RPMI8226 (cell line): ENCODE measurements around the gene ACAD10.
A peak's percentile ranks its signal among the peaks of the same experiment; 100 is the strongest.
"Not testable (repeated sequence)": the region's sequence is repeated elsewhere in the genome, so short reads cannot be mapped to it uniquely, and the experiment has no call there.

Experiments
- DNase-seq: peaks from one replicate; pipeline ENCODE4 v3.0.0-alpha.2; 2015

ACAD10 gene

DNA sequence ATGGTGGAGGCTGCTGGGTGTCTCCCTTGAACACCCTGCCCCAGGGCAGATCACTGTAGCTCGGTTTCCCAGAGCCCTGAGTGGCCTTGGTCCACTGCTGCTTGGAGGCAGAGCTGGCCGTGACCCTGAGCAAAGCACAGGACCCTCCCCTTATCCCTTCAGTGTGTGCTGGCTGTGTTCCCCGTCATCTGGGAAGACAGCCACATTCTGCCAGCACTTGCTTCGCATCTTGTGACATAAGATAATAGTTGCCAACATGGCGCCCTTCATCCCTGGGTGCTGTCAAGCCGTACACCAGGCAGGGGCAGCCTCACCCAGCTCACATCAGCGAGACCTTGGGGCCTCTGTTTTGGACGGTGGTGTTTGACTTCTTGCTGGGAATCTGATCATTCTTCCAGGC lies 68.8 kb downstream of the ACAD10 start:
- no peak for DNase-seq

DNA sequence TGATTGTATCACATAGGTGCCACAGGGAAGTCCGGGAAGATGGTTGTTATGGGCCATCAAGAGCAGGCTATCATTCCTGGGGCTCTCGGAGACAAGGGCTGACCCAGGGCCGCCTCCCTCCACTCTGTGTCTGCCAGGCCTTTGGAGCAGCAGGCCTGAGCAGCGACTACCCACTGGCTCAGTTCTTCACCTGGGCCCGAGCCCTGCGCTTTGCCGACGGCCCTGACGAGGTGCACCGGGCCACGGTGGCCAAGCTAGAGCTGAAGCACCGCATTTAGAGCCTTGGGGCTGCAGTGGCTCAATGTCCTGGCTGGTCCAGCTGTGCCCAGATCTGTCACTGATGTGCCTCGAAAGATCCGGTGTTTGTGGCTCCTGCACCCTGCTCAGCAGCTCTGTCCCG lies 70.3 kb downstream of the ACAD10 start:
- DNase-seq = no peak

DNA sequence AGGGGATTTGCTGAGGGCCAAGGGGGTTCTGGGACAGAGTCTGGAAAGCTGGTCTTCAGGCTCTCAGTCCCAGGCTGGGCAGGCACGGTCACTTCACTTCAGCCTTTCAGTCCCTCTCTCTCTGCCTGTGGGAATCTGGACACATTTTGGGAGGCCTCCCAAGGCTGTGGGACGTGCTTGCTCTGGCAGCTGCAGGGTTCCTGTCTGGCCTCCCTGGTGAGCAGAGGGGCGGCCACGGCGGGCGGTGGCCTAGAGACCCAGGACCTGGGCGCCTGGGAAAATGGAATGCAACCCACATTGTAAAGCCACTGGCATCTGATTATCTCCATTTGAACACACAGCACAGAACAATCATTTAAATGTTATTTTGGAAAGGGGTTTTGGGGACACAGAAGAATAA lies 70.8 kb downstream of the ACAD10 start:
- DNase-seq = no peak

DNA sequence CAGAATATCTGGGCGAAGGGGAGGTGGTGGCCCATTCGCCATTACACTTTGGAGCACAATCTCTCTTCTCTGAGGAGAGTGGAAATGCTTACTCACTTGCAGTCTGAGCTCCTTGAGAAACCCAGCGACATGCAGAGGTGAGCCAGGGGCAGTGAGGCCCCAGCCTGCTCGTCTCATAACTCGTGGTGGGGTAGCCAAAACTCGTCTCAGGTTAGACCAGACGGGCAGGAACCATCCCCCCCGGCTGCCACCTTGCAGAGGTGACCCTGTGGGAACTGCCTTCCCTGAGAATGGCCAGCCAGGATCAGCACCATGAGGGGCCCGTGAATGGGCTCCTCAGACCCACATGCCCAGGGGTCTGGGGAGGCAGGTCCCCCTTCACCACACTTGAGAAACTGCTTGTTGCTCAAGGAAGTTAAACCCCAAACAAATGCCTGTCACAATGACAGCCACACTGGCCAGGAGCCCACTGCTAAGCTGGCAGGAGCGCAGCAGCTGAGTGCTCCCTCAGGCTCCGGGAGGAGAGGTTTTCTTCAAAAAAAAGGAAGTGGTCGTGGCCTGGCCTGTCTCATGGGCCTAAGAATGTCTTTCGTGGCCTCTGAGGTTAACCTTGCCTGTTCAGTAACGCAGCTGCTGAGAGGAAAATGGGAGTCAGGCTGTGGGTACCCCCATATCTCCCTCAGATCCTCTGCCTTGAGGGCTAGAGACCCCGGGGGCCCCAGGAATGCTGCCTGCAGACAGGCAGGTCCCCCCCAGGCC lies 71.7 kb downstream of the ACAD10 start:
- peak; percentile 88 for DNase-seq

DNA sequence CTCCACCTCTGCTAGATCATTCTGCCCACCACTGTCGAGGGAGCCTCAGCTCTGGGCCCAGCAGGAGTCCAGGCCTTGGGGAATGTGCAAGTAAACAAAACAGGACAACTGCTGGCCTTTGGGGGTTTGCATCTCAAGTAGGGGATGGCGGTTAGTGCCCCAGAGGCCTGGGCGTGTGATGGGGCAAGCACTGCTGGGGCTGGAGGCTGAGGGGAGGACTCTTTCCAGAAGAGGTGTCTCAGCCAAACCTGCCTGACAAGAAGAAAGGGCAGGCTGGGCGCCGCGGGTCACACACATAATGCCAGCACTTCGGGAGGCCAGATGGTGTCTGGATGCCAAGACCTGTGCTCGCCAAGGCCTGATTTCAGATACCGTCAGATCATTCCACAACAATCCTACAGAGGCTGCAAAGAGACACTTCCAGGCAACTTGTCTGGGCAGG lies 72.3 kb downstream of the ACAD10 start:
- peak; percentile 31 for DNase-seq

DNA sequence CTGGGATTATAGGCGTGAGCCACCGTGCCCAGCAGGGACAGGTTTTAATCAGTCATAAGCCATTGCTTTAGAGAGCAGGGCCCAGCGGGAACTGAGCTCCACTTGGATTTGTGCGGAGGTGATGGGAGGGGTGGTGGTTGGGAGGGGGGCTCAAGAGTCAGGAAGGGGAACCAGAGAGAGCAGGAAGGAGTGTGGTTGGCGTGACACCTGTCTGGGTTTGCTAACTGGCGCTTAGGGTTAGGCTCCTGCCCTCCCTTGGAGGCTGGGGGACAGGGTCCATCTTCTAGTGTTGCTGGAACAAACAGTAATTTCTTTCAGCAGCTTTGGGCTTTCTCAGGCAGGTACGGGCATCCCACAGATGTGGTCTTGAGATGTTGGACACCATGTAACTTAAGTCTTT lies 73.4 kb downstream of the ACAD10 start:
- no peak for DNase-seq

DNA sequence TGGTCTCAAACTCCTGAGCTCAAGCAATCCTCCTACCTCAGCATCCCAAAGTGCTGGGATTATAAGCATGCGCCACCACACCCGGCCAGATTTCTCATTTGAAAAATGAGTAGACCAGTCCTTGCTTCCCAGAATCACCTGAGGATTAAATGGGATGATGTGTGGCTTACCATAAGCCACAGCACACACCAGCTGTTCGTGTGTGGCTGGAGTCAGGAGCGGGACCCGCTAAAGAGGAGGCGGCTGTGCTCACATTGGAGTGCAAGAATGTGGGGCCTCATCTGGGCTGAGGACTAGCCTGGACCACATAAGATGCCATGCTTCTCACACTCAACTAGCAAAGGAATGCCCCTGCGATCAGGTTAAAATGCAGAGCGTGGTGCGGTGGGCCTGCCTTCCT lies 74.1 kb downstream of the ACAD10 start:
- DNase-seq = no peak

DNA sequence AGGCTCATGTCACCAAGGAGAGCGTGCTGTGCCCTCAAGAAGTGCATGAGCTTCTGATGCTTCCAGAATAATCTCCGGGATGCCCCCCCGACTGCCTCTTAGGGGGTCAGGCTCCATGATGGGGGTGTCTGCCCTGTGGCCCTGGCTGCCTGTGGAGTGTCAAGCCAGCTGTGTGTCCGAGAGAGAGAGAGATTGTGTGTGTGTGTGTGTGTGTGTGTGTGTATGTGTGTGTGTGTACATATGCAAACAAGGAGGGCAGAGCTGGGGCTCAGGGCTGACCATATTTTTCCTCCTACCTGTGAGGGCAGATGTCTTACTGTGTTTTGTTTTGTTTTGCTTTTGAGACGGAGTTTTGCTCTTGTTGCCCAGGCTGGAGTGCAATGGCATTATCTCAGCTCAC lies 75.2 kb downstream of the ACAD10 start:
- no peak for DNase-seq

DNA sequence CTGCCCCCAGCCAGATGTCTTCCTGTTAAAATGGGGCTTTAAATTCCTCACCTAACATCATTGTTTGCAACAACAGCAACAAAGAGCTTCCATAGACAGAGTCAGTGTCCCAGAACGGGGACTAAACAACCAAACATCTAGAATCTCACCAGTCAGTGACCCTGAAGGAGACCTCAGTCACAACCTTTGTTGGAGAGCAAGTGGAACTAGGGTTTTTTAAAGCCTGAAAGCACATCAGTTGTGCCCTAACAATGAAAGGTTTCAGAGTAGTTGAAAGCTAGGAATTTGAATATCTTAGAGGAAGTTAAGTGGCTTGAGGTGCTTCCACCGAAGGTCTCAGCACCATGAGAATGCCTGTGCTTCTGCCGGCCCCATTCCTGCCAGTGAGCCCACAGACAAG lies 75.9 kb downstream of the ACAD10 start:
- DNase-seq = no peak

DNA sequence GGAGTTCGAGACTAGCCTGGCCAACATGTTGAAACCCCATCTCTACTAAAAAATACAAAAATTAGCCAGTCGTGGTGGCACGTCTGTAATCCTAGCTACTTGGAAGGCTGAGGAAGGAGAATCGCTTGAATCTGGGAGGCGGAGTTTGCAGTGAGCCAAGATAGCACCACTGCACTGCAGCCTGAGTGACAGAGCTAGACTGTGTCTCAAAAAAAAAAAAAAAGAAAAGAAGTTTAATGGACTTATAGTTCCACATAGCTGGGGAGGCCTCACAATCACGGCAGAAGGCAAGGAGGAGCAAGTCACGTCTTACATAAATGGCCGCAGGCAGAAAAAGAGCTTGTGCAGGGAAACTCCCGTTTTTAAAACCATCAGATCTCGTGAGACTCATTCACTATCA lies 77.7 kb downstream of the ACAD10 start:
- not testable (repeated sequence) for DNase-seq

DNA sequence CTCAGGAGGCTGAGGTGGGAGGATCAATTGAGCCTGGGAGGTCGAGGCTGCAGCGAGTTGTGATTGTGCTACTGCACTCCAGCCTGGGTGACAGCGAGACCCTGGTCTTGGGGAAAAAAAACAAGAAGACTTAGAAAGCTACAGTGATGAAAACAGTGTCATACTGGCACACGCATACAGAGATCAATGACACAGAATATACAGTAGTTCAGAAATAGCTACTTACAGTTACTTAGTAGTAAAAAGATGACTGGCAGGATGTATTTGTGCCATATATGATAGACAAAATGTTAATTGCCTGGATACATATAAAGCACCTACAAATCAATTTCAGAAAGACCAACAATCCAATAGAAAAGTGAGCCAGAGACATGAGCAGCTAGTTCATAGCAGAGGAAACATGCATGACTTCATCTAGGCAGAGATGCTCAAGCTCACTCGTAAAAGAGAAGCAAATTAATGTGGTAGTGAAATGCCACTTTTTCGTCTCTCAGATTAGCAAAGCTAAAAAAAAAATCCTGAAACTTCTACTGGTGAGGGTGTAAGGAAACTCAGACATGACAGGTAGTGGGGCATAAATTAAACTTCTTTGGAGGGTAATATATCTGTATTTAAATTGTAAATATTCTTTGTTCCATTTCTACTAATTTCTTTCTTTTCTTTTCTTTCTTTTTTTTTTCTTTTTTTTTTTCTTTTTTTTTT lies 78.4 kb downstream of the ACAD10 start:
- DNase-seq = no peak

DNA sequence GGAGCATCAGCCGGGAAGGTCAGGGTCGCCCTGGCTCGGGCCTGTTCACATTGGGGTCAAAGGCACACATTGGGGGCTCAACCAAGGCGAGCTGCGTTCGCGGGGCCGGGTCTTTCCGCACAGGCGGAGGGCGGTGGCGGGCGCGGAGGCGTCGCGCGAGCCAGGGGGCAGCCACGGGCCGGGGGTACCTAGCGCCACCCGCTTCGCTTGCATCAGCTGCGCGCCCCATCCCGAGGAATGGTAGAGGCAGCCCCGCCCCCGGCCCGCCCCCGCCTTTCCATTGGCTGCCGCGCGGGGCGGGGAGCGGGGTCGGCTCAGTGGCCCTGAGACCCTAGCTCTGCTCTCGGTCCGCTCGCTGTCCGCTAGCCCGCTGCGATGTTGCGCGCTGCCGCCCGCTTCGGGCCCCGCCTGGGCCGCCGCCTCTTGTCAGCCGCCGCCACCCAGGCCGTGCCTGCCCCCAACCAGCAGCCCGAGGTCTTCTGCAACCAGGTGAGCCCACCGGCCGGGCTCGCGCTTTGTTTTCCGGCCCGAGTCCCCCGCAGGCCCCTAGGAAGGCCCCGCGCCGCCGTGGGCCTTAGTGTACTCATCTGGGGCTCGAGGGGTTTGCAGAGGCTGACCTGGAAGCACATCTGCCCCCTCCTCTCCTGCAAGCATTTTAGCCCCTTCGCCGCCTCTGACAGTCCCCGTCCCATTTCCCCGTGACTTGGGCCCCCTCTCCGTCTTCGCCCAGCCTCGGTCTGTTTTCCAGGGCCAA lies 80.9 kb downstream of the ACAD10 start, which contains the start of gene ALDH2:
TSS of gene ALDH2 (plus strand) at position 326 of the 754 bp plus-strand sequence. CDS start at position 376, 50 bp downstream.
- DNase-seq = no peak

DNA sequence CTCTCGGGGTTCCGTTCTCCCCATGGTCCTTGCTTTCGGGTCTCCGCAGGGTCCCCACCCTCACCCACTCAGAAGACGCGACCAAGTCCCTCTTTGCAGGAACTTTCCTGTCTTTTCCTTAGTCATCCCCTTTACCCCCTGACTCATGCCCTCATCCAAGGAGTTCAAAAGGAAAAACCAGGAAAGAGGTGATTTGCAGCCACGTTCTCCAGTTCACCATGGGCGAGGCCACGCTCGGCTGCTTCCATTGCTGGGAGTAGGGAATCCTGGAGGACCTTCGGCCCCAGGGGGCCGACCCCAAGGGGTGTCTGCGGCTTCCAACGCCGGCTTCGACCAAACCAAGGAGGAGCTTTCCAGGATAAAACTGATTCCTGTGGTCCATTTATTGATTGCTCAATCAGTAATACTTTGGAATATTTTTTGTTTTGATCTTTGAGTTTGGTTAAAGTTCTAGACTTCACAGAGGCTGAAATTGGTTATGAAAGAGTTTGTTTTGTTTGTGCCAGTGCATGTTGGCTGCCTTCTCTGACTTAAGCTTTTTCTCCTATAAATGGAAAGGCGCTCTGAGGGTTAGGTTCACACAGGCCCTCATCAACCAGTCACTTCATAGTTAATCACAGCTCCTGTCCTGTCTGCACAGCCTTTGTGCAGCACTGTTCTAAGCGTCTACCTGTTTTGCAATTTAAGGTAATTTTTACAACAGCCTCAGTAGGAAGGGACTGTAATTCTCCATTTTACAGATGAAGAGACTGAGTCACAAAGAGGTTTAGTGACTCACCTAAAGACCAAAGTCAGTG lies 81.7 kb downstream of the ACAD10 start:
- DNase-seq = no peak

DNA sequence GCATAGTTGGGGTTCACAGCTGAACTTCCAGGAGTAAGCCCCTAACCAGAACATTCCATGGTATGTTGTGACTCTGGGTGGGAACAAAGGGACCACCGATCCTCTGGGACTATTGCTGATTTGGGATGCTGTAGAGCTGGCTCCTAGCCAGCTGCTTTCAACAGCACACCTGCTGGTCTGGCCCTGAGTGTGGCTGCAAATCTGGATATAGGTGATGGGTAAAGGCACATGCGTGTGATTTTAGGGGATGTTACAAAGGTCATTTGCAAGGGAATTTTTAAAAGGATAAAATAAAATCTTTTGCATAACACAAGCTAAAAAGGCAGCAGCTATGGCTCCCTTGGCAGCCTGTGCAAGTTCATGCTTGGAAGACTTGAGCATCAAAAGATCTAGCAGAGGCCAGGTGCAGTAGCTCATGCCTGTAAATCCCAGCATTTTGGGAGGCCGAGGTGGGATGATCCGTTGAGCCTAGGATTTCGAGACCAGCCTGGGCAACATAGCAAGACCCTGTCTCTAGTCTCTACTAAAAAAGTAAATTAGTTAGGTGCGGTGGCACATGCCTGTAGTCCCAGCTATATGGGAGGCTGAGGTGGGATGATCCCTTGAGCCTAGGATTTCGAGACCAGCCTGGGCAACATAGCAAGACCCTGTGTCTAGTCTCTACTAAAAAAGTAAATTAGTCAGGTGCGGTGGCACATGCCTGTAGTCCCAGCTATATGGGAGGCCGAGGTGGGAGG lies 82.5 kb downstream of the ACAD10 start:
- no peak for DNase-seq

DNA sequence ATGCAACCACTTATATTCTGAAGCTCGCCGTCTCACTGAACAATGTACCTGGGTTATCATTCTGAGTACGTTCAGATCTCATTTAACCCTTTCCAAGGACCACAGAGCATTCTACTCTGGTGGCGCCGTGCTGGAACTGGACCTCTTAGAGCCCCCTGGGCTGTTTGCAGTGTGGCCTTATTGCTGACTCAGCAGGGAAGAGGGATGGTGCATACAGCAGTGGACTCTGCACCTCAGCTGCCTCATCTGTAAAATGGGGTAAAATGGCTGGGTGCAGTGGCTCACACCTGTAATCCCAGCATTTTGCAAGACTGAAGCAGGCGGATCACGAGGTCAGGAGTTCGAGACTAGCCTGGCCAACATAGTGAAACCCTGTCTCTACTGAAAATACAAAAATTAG lies 83.7 kb downstream of the ACAD10 start:
- DNase-seq = no peak

DNA sequence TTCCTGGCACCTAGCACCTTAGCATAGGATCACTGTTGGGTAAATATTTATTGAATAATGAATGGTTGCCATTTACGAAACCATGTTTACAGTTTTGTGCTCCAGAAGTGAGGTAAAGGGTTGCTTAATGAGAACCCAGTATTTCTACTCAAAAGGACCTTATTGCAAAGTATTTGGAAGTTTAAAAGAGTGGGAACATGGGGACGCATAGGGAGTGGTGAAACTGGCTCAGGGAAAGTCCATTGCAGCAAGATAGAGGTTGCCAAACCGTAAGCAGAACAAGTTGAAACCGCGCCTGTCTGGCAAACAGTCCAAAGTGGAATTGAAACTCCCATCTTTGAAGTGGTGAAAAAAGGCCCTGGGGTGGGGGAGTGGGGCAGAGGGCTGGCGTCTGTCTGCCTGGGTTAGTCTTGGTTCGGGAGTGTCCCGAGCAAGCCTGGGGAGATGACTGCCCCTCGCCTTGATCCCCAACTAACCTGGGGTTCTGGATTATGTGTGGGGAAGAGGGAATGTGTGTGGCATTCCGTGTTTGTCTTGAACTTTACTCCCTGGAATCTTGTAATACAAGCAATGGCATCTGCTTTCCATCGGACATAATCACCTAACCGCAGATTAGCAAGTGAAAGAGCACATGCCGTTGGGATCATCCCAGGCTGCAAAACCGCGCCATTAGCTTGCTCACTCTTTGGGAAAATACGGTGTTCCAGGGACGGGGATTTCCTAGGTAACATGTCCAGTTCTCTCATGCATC lies 88.1 kb downstream of the ACAD10 start:
- DNase-seq = peak; percentile 61

DNA sequence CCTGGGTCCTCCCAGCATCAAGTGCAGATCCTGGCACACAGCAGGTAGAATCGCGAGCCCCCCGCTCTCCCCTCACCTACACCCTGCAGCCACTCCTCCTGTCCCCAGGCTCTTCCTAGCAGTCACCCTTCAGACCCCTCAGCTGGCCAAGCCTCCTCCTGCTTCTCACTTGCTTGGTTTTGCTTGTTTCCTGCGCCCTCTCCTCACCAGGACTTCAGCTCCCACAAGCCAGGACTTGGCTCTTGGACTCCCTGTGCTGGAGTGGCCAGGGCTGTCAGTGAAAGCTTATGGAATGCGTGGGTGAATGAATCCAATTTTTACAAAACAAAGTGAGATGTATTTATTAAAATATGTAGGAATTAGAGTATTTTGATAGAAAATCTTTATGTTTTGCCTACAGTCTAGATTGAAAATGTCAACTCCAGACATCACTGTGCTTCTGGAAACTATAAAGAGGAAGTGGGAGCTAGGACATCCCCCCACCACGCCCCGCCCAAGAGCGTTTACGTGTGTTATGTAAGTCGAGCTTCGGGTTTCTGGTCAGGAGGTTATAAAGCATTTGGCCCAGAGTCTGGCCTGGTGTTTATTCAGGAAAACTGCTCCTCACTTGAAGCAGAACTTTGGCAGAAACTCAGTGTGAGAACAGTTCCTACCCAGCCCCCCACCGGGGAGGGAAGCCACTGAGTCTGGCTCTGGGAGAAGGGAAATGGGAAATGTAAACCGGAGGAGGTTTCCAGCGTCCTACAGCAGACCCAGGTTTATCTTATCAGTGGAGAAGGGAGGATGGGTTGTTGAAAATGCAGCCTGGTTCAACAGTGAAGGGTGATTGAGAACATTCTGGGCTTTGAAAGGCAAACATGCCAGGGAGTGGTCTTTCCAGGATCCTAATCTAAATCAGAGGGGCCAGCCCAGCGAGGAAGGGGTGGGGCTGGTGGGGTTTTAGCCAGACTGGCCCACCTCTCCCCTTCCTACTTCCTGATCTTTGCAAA lies 89.6 kb downstream of the ACAD10 start:
- DNase-seq = peak; percentile 84

DNA sequence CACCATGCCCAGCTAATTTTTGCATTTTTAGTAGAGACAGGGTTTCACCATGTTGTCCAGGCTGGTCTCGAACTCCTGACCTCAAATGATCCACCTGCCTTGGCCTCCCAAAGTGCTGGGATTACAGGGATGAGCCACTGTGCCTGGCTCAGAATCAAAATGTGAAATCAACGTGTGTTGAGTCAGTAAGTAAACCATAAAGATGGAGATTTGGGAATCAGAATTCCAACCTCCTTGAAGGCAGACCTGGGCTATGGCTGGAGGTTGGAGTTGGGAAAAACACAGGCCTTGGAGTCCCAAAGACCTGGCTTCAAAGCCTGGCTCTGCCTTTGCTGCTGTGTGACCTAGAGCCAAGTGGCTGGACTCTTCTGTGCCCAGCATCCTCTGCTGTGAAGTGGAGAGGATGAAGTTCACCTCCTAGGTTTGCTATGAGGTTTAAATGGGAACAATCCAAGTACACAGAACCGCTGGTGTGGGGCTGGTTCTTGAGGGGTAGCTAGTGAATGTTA lies 91.0 kb downstream of the ACAD10 start:
- no peak for DNase-seq

DNA sequence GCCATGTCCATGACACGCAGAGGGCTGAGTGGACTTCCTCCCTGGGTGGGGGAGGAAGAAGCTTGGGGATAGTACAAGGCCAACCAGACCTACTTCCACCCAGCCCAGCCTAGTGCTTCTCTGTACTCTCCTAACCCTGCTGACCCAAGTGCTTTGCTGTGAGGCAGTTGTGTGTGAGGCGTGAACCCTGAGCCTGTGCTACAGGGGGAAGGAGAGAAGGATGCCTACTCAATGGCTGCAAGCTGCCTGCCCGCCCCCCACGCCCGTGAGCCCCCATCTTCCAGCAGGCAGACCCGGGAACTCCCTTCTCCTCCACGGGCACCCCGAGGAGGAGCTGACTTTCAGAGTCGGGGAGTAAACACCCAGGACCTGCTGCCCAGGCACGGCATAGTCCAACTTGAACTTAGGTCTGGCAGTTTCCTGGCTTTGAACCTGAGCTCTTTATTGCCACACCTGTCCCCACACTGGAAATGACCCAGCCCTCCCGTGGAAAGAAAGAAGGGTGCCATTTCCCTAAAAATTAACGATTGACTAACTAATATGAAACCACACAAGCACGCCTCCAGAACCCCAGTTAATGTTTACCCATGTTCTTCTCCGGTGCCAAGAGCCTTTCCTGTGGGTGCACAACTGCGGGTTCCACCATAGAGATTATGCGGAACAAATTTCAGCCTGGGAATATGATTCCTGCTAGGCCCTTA lies 91.6 kb downstream of the ACAD10 start:
- DNase-seq = no peak
